ENCODE measurements around the gene GALNT8.
"Not testable (repeated sequence)": the region's sequence is repeated elsewhere in the genome, so short reads cannot be mapped to it uniquely, and the experiment has no call there.

The GALNT8 gene, protein sequence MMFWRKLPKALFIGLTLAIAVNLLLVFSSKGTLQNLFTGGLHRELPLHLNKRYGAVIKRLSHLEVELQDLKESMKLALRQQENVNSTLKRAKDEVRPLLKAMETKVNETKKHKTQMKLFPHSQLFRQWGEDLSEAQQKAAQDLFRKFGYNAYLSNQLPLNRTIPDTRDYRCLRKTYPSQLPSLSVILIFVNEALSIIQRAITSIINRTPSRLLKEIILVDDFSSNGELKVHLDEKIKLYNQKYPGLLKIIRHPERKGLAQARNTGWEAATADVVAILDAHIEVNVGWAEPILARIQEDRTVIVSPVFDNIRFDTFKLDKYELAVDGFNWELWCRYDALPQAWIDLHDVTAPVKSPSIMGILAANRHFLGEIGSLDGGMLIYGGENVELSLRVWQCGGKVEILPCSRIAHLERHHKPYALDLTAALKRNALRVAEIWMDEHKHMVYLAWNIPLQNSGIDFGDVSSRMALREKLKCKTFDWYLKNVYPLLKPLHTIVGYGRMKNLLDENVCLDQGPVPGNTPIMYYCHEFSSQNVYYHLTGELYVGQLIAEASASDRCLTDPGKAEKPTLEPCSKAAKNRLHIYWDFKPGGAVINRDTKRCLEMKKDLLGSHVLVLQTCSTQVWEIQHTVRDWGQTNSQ

DNA sequence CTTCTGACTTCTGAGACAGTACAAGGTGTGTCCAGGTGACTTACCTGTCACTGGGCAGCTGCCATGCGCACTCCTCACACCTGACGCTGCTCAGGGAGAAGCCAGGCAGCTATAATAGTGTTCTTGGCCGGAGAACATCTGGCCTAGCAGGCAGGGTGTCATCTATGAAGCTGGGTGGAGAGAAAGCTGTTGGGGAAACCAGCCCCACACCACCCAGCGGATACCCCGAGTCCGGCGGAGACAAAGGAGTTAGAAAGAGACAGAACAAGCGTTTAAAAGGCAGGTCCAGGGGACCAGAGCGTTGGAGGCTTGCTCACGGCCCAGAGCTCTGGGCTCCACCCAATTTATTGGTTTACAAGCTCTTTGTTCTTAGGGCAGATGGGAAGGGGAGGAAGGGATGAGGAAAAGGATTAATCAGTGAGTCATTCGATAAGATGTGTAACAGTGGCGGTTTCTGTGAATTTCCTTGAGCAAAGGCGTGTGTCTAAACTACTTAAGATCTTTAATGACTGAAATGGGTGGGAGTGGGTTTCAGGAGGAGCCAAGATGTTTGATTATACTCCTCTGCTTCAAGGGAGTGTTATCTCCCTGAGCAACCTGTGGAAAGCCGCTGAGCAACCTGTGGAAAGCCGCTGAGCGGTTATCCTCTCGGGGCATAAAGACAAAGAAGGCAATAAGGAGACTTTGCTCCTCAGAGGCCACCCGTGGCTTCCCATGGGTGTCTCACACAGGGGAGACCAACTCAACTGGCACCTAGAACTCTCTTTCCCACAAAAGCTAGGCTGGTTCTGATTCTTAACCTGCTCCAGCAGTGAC lies at the start of gene GALNT8:
TSS of gene GALNT8 (plus strand) at position 580 of the 816 bp plus-strand sequence. CDS start 278 bp downstream, outside the sequence.
- no peak for DNase-seq

DNA sequence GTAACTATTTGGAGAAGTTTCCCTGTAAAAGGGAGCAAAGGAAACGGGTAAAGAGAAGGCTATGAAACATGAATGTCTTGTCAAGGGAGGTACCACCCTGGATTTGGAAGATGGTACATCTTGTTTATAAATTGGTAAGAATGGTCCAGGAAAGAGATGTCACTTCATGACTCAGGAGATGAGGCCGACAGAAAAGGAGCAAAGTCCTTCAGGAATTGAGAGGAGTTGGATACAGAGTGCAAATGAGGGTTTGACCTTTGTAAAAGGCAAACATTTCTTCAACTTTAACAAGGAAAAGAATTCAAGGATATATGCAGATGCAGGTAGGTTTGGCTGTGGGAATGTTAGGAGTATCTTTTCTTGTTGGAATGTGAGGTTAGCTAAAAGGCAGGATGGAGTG lies 40.5 kb upstream of the GALNT8 start:
- no peak for DNase-seq

DNA sequence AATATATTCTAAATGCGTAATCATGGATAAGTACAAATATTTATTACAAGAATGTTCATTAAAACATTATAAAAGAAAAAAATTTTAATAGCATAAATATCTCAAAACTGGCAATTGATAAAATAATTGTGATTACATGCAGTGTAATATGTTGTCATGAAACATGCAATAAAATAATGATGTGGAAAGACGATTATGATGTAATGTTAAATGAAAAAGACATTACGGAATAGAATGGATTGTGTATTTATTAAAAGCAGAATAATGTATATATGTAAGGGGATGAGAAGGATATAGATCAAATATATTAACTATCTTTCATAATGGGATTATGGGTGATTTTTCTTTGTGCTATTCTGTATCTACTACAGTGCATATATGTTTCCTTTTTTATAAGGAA lies 38.5 kb upstream of the GALNT8 start:
- no peak for DNase-seq

DNA sequence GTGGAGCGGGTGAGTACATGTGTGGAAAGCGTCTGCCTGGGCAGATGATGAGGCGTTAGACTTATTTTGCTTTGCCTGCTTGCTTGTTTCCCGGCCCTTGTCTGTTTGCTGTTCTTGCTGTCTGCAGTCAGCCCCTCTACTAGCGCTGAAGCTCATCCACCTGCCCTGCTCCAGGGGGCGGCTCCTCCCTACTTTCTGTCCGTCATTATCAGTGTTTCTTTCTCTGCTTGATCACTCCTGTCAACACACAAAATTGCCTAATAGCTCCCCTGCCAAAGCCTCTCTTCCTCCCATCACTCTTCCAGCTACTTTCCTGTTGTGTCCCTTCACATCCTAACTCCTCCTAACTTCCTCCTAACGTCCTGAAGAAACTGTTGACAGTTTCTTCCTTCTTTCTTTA lies 34.9 kb upstream of the GALNT8 start:
- DNase-seq: no peak

DNA sequence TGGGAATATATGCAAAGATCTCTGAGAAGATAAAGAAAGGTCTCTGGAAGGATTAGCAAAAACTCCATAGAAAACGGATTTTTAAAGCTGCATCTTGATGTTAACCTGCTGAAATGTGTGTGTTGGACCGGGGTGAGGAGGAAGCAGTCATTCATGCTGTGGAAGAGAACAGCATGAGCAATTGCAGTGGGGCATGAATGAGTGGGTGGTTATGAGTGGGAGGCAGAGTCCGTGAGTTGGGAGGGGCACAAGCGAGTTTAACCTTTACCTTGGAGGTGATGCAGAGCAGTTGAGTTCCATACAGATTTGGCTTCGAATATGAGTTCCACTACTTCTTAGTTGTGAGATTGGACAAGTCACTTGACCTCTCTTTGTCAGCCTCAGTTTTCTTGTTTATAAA lies 29.4 kb upstream of the GALNT8 start:
- no peak for DNase-seq

DNA sequence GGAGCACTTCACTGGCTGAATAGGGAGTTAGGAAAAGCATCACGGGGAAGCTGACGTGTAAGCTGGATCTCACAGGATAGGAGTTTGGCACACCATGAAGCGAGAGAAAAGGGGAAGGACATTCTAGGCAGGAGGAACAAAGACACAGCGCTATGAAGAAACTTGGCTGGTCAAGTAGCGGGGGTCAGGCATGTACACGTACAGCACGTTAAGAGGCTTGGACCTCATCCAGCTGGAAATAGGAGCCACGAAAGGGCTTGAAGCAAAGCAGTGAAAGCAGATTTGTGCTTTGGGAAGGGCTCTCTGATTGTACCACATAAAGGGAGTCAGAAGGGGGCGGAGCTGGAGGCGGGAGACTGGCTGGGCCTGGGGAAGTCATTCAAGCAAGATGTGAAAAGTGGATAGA lies 19.6 kb upstream of the GALNT8 start:
- DNase-seq: no peak

DNA sequence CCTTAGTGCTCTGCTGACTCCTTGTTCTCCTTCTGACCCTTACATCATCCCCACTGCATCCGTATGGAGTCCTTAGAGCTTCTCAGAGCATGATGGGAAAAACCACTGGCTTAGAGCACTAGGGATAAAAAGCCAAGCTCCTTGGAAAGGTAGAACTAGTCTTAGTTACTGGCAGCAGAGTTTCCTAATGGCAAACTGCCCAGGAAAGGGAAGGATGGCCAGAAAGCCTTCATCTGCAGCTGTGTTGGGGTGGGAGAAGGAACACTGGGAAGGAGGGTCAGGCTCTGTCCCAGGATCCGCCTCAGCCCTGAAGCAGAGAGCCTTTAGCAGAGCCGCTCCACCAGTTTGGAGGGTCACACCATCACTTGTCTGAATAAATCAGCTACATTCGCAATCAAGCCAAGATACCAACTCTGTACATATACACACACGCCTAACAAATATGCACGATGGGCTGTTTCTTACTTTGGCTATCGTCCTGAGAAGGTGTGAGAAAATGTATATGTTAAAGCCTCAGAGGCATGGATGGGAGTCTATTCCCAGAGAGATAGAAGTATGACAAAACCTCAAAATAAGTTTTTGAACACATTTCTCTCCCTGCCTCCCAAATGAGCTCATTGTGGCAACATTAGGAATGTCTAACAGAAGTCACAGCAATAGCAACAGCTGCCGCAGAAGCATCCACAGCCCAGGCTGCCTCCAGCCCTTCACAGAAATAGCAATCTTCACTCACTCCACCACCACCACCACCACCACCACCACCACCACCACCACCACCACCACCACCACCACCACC lies 18.6 kb upstream of the GALNT8 start:
- DNase-seq: no peak

DNA sequence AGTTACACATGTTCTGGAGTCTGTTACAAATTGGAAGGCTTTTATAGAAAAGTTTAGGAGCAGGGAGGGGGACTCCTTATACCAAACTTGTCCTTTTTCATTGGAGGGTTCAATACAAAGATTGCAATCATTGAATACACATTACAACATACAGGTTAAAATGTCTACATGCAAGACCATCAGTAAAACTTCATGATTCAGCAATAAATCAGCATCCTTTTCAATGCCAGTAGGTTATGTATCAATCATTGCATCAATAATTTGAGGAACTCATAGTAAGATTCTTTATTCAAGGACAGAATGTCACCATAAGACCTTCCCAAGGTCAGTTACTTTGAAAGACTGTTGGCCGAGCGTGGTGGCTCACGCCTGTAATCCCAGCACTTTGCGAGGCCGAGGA lies 16.5 kb upstream of the GALNT8 start:
- DNase-seq: no peak

DNA sequence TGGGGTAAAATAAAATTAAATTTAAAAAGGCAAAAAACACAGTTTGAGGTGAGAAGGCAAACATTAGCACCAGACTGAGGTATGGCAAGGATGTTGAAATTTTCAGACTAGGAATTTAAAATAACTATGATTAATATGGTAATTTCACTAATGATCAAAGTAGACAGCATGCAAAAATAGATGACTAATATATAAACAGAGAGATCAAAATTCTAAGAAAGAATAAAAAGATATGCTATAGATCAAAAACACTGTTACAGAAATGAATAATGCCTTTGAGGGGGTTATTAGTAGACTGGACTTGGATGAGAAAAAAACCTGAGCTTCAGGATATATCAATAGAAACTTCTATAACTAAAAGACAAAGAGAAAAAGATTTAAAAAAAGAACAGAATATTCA lies 14.4 kb upstream of the GALNT8 start:
- no peak for DNase-seq

DNA sequence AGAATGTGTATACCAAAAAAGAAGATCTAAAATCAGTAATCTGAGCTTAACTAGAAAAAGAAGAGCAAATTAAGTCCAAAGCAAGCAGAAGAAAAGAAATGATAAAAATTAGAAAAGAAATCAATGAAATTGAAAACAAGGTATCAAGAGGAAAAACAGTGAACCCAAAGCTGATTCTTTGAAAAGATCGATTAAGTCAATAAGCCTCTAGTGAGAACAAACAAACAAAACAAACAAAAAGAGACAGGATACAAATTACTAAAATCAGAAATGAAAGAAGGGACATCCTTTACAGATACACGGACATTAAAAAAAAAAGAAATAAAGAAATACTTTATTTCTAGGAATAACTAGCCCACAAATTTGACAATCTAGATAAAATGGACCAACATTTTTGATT lies 12.9 kb upstream of the GALNT8 start:
- no peak for DNase-seq

DNA sequence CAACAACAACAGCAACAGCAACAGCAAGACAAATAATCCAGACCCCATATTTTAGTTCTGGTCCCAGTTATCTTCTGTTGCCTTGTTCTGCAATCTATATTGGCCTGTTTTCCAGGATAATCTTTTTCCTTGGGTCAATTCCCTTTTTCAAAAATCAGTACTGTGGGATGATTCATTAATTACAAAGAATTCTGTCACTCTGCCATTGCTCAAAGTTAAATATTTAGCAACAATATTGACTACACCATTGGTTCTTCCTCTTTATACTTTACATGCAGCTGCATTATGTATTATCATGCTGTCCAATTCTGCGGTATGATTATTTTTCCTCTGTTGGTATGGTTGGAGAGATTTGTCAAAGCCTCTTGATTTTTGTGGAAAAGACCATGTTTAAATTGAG lies 10.1 kb upstream of the GALNT8 start:
- no peak for DNase-seq

DNA sequence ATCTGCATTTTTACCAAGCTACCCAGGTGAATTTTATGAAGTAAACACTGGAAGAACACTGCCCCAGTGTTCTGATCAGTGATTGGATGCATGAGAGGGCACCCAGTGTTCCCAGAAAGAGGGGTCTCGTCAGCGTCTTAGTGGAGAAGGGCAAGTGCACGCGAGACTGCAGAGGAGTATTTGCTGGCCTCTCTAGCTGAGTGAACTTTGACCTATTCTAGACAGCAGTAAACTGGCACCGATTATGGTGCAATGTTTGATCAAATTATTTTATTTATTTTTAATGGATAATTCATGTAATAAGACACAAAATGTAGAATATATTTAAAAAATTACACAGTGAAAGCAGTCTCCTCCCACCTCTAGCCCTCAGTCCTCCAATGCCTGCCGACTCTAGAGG lies 5.3 kb upstream of the GALNT8 start:
- DNase-seq: no peak

DNA sequence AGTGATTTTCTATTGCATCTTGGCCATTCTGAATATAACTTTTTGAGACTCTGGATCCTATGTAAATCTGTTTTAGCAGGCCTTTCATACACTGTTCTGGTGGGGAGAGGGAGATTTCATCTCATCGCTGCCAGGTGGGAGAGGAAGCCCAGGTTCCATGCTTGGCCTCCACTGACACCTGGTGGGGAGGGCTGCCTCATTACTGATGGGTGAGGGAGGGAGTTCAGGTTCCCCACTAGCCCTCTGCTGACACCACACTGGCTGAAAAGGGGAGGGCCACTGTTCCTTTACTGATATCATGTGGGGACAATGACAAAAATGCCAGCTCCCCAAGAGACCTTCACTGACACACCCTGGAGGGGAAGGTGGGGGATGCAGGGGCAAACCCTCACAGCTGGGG lies 2.4 kb upstream of the GALNT8 start:
- DNase-seq: no peak

DNA sequence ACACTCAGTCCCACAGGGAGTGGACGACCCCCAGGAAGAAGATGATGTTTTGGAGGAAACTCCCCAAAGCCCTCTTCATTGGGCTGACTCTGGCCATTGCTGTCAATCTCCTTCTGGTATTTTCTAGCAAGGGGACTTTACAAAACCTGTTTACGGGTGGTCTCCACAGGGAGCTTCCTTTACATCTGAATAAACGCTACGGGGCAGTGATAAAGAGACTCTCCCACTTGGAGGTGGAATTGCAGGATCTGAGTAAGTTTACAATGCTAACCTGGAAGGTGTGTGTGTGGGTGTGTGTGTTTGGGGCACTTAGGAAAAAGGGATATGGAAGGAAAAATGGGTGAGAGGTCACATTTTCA lies 416 bp downstream of the GALNT8 start:
- no peak for DNase-seq

DNA sequence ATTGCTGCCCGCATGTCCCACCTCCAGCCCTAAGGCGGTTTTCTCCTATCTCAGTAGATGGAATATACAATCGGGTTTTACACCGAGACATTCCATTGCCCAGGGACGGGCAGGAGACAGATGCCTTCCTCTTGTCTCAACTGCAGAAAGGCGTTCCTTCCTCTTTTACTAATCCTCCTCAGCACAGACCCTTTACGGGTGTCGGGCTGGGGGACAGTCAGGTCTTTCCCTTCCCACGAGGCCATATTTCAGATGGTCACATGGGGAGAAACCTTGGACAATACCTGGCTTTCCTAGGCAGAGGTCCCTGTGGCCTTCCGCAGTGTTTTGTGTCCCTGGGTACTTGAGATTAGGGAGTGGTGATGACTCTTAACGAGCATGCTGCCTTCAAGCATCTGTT lies 1.4 kb downstream of the GALNT8 start:
- not testable (repeated sequence) for DNase-seq

DNA sequence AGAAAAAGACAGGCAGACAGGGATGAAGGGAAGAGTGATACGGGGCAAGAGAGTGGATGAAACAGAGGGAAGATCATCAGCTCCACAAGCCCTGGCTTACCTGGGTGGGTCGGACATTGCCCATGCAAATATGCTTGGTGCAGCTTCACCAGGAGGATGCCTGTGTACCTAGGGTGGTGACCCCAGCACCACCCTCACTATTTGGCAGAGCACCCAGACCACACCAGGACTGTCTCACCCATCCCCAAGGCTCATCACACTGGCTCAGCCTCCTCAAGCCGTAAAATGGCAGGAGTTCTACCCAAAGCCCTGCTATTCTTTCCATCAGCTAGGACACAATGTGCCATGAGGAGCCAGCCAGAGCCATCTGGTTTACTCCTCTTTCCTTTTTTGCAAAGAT lies 3.0 kb downstream of the GALNT8 start:
- DNase-seq: no peak

DNA sequence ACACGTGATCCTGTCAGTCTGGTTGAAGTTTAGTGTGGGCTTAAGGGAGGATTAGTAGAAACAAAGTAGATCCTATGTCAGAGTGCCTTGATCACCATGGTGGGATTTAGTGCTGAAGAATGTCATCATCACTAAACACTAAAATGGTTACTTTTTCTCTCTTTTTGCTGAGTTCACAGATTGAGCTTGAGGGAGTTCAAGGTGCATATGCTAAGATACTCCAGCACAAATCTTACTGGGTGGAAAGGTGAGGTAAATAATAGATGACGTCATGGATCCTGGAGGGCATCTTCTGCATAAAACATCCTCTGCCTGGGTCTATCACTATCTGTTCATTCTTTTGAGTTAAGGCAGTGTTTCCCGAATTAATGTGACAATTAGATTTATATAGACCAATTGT lies 4.9 kb downstream of the GALNT8 start:
- DNase-seq: no peak

DNA sequence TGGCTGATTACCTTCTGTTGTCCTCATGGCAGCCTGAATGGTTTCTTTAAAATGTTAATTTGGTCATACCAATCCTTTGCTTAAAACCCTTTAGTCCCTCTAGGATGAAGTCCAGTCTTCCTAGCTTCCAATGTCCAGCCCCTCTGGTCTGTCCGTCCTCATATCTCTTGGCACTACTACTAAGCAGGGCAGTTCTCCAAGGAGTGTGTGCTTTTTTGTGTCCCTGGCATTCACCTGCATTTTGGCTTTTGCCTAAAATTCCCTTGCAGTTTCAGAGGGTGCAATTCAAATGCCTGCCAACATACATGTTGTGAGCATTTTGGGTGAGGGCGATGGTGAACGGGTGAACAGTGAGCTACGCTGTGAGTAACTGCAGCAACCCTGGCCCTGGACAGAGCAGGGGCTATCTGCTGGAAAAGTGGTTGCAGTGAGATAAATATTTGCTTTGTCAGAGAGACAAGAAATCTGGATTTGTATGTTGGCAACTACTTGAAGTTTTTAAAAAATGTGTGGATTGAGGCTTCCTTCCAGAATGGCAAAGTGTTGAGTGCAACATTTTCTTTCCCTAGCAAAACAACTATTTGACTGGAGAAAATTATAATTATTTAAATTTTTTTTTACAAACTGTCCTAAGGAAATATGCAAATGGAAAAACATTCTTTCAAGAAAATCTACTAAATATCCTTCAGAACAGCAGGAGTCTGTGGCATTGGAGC lies 14.6 kb downstream of the GALNT8 start:
- no peak for DNase-seq

DNA sequence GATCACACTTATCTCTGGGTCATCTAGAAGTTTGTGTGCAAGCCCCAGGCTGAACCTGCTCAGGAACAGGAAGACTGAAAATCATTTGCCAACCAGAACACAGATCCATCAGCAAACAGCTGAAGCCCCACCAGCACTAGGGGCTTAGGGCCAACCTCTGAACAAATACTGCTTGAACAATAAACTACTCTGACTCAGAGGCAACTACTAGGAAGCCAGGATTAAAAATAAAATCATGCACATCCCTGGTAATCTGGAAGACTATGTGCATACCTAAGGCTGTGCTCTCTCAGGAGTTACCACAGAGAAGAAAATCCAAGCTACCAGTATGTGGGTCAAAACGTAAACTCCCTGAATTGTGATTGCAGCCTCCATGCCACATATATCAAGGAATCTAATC lies 15.9 kb downstream of the GALNT8 start:
- no peak for DNase-seq

DNA sequence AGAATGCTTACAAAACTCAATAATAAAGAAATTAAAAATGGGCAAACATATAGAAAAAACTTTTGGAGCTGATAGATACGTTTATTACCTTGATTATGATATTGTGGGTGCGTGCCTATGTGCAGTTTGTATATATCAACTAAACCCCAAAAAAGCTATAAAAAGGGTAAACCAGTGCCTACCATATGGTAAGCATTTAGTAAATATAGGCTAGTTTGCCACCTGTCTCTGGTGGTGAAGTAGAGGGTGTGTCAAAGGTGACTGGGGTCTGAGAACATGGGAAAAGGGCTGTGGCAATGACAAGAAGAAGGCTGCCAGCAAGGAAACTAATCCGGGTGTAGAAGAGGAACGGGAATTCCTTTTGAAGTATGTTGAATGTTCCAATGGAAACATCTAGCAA lies 18.3 kb downstream of the GALNT8 start:
- no peak for DNase-seq

DNA sequence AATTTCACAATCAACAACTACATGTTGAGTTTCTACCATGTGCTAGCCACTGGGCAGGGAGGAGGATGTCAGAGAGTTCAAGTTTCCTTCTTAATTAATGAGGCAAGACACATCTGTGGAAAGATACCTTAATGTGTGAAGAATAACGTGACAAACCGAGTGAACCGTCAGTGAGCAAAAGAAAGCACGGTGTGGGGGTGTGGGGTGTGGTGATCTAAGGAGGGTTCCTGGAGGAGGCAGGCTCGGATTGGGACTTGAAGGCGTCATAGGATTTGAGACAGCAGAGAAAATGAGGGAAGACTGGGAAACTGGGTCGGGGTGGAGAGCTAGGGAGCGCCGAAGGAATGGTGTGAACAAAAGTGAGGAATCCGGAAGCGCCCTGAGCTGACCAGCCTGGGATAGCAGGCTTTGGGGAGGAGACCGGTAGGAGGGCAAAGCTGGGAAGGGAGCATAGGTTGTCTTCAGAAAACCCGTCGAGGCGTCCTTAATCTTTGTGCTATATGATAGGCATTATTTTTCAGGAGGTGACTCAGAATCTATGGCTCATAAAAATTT lies 22.3 kb downstream of the GALNT8 start:
- DNase-seq: no peak

DNA sequence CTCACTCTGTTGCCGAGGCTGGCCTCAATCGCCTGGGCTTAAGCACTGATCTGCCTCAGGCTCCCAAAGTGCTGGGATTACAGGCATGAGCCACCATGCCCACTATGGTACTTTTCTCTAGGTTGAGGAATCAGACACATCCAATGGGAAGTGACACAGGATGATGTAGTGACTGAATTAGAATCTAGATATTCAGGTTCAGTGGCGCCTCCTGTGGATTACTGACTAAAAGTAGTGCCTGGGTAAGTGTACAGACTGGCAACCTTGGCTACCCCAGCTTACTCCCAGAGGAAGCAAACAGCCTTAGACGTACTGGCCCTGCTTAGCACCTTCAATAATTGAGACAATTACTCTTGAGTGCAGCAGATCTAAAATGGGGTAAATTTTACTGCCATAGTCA lies 22.8 kb downstream of the GALNT8 start:
- DNase-seq: no peak

All from KG1 (cell line).